Trophoblast cell (in vitro differentiated cells and primary cell): Measurements from ENCODE around the gene ADAMTS14.

ENCODE experiments used
- DNase-seq, 2 donors: peaks; one replicate each; pipeline ENCODE4 v3.0.0-alpha.2; 2016
- H2AFZ ChIP-seq: 2 replicates; pipeline ENCODE4 v1.6.1; 2013; ENCODE audit warnings: low read length, moderate library complexity, mild to moderate bottlenecking; ENCODE audit not compliant: insufficient read depth, poor library complexity
- H2AK5ac ChIP-seq: 2 replicates; pipeline ENCODE4 v1.6.1; 2013; ENCODE audit warnings: mild to moderate bottlenecking, low read length
- H2BK120ac ChIP-seq: 2 replicates; pipeline ENCODE4 v1.6.1; 2013; ENCODE audit warnings: low read length, mild to moderate bottlenecking, moderate library complexity; ENCODE audit not compliant: insufficient read depth, poor library complexity
- H2BK12ac ChIP-seq: 2 replicates; pipeline ENCODE4 v1.6.1; 2013; ENCODE audit warnings: mild to moderate bottlenecking, low read length, moderate library complexity
- H2BK5ac ChIP-seq: 2 replicates; pipeline ENCODE4 v1.6.1; 2013; ENCODE audit warnings: low read length, low read depth, moderate library complexity, mild to moderate bottlenecking; ENCODE audit not compliant: poor library complexity
- H3K14ac ChIP-seq: 2 replicates; pipeline ENCODE4 v1.6.1; 2013; ENCODE audit warnings: mild to moderate bottlenecking, low read length
- H3K18ac ChIP-seq: 2 replicates; pipeline ENCODE4 v1.6.1; 2013; ENCODE audit warnings: mild to moderate bottlenecking, low read length
- H3K23ac ChIP-seq: 2 replicates; pipeline ENCODE4 v1.6.1; 2013; ENCODE audit warnings: low read length
- H3K27ac ChIP-seq: 2 replicates; pipeline ENCODE4 v1.5.1; 2013; ENCODE audit warnings: low read depth, mild to moderate bottlenecking, inconsistent platforms, low read length, moderate library complexity
- H3K27me3 ChIP-seq: 2 replicates; pipeline ENCODE4 v1.6.1; 2013; ENCODE audit warnings: inconsistent platforms, mild to moderate bottlenecking, low read length, moderate library complexity; ENCODE audit not compliant: insufficient read depth
- H3K36me3 ChIP-seq, 2 experiments: 1 replicate in 1 of 2; 2 replicates in 1 of 2; pipeline ENCODE4 v1.6.1; 2013; ENCODE audit warnings: low read length in 2 of 2, mild to moderate bottlenecking in 2 of 2, moderate library complexity in 1 of 2; ENCODE audit not compliant: insufficient read depth in 2 of 2, control insufficient read depth in 1 of 2
- H3K4ac ChIP-seq: 2 replicates; pipeline ENCODE4 v1.6.1; 2013; ENCODE audit warnings: low read depth, mild to moderate bottlenecking, low read length, moderate library complexity
- H3K4me1 ChIP-seq, 2 experiments: 1 replicate in 1 of 2; 2 replicates in 1 of 2; pipeline ENCODE4 v1.6.1; 2013; ENCODE audit warnings: low read length in 2 of 2, mild to moderate bottlenecking in 2 of 2, moderate library complexity in 1 of 2; ENCODE audit not compliant: insufficient read depth in 2 of 2, control insufficient read depth in 1 of 2
- H3K4me2 ChIP-seq: 2 replicates; pipeline ENCODE4 v1.6.1; 2013; ENCODE audit warnings: inconsistent platforms, mild to moderate bottlenecking, low read length, moderate library complexity
- H3K4me3 ChIP-seq: 2 replicates; pipeline ENCODE4 v1.5.1; 2013; ENCODE audit warnings: mild to moderate bottlenecking, low read depth, low read length, inconsistent platforms
- H3K79me1 ChIP-seq: one replicate; pipeline ENCODE4 v1.6.1; 2013; ENCODE audit warnings: low read length
- H3K79me2 ChIP-seq: 2 replicates; pipeline ENCODE4 v1.6.1; 2013; ENCODE audit warnings: low read length, mild to moderate bottlenecking; ENCODE audit not compliant: control insufficient read depth, insufficient read depth, poor library complexity
- H3K9ac ChIP-seq: 2 replicates; pipeline ENCODE4 v1.6.1; 2013; ENCODE audit warnings: mild to moderate bottlenecking, low read length
- H3K9me3 ChIP-seq: 2 replicates; pipeline ENCODE4 v1.6.1; 2013; ENCODE audit warnings: low read depth, mild to moderate bottlenecking, control low read depth, inconsistent platforms, low read length; ENCODE audit not compliant: insufficient read depth
- H4K12ac ChIP-seq: 2 replicates; pipeline ENCODE4 v1.6.1; 2013; ENCODE audit warnings: low read depth, mild to moderate bottlenecking, low read length, moderate library complexity
- H4K8ac ChIP-seq: 2 replicates; pipeline ENCODE4 v1.6.1; 2013; ENCODE audit warnings: low read depth, mild to moderate bottlenecking, low read length, moderate library complexity
- H4K91ac ChIP-seq: one replicate; pipeline ENCODE4 v1.6.1; 2013; ENCODE audit warnings: low read depth, mild to moderate bottlenecking, low read length, moderate library complexity
- WGBS: extraction: QIAGEN DNeasy Blood & Tissue Kit; methylation state at CpG from one replicate; pipeline ENCODE4 v1.1.7; 2013; ENCODE audit warnings: missing lambda C conversion rate; ENCODE audit not compliant: insufficient read length, insufficient coverage; ENCODE audit errors: extremely low coverage; 5-methylcytosine and 5-hydroxymethylcytosine counted together

ADAMTS14 gene

DNA sequence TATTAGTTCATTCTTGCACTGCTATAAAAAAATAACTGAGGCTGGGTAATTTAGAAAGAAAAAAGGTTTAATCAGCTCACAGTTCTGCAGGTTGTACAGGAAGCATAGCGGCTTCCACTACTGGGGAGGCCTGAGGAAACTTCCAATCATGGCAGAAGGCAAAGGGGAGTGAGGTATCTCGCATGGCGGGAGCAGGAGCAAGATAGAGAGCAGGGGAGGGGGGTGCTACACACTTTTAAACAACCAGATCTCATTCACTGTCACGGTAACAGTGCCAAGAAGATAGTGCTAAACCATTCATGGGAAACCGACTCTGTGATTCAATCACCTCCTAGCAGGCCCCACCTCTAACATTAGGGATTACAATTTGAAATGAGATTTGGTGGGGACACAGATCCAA is 11.6 kb downstream of the ADAMTS14 start:
- Histone ChIP-seq H3K27ac (no peak overlapping the region), H3K4me2 (no peak overlapping the region), H2BK120ac (no peak overlapping the region), H3K23ac (no peak overlapping the region), H3K14ac (no peak overlapping the region), H3K9me3 (peaks cover 2% of the 10 kb centered on the region), H3K27me3 (no peaks in the 10 kb centered on the region), H3K4me1 (no peaks in the 10 kb centered on the region), H3K9ac (no peak overlapping the region), H3K4me3 (no peak overlapping the region), H4K91ac (no peak overlapping the region), H3K36me3 (no peaks in the 10 kb centered on the region), H3K79me2 (no peaks in the 10 kb centered on the region), H2AK5ac (no peak overlapping the region), H2BK12ac (no peak overlapping the region), H3K18ac (no peak overlapping the region), H4K8ac (no peak overlapping the region), H3K79me1 (no peaks in the 10 kb centered on the region), H2AFZ (no peak overlapping the region), H3K4ac (no peak overlapping the region), H4K12ac (no peak overlapping the region), H2BK5ac (no peak overlapping the region)
- WGBS: no CpG with 5 or more reads among the region's 5 CpGs
- no peak for DNase-seq

DNA sequence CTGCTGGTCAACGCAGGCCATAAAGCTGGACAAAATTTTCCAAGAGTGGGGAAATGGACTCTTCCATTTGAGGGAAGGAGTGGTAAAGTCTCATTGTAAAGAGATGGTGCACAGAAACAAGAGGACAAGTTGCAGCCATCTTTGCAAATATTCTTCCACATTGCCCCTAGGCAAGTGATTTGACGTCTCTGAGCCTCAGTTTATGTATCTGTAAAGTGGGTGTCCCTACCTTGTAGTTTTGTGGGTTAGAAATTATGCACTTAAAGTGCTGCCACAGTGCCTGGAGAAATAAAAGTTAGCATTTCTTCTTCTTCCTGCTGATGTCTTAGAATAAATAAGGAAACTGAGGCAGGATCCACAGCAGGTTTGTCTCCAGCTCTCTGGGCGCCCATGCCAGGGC is 12.1 kb downstream of the ADAMTS14 start:
- no peak overlapping the region for H2BK12ac ChIP-seq
- no peak overlapping the region for H3K18ac ChIP-seq
- H3K4me3 ChIP-seq: no peak overlapping the region
- DNase-seq: no peak
- no peak overlapping the region for H3K4me2 ChIP-seq
- peaks cover 5% of the 10 kb centered on the region for H3K9me3 ChIP-seq
- no peak overlapping the region for H2AK5ac ChIP-seq
- no peak overlapping the region for H4K12ac ChIP-seq
- no peak overlapping the region for H3K9ac ChIP-seq
- no peak overlapping the region for H2AFZ ChIP-seq
- H3K79me1 ChIP-seq: no peaks in the 10 kb centered on the region
- H3K23ac ChIP-seq: no peak overlapping the region
- no peak overlapping the region for H3K27ac ChIP-seq
- H3K27me3 ChIP-seq: no peaks in the 10 kb centered on the region
- no peaks in the 10 kb centered on the region for H3K36me3 ChIP-seq
- no peaks in the 10 kb centered on the region for H3K79me2 ChIP-seq
- H3K4me1 ChIP-seq: no peaks in the 10 kb centered on the region
- WGBS: no CpG with 5 or more reads among the region's 3 CpGs
- H4K8ac ChIP-seq: no peak overlapping the region
- H3K14ac ChIP-seq: no peak overlapping the region
- no peak overlapping the region for H2BK5ac ChIP-seq
- no peak overlapping the region for H4K91ac ChIP-seq
- no peak overlapping the region for H3K4ac ChIP-seq
- H2BK120ac ChIP-seq: no peak overlapping the region

GRCh38 chr10:70684839-70685454 is 12.6 kb downstream of the ADAMTS14 start:
- no peak overlapping the region for H3K4ac ChIP-seq
- DNase-seq: no peak
- no CpG with 5 or more reads among the region's 4 CpGs for WGBS
- no peak overlapping the region for H4K12ac ChIP-seq
- no peak overlapping the region for H2BK5ac ChIP-seq
- H4K8ac ChIP-seq: no peak overlapping the region
- H3K4me3 ChIP-seq: no peak overlapping the region
- no peak overlapping the region for H3K4me2 ChIP-seq
- H2AK5ac ChIP-seq: no peak overlapping the region
- no peak overlapping the region for H3K27ac ChIP-seq
- no peaks in the 10 kb centered on the region for H3K27me3 ChIP-seq
- H3K36me3 ChIP-seq: no peaks in the 10 kb centered on the region
- no peaks in the 10 kb centered on the region for H3K79me2 ChIP-seq
- no peak overlapping the region for H3K18ac ChIP-seq
- H2AFZ ChIP-seq: no peak overlapping the region
- no peak overlapping the region for H2BK120ac ChIP-seq
- peaks cover 5% of the 10 kb centered on the region for H3K9me3 ChIP-seq
- no peak overlapping the region for H4K91ac ChIP-seq
- H2BK12ac ChIP-seq: no peak overlapping the region
- H3K14ac ChIP-seq: no peak overlapping the region
- no peak overlapping the region for H3K9ac ChIP-seq
- no peaks in the 10 kb centered on the region for H3K4me1 ChIP-seq
- no peaks in the 10 kb centered on the region for H3K79me1 ChIP-seq
- H3K23ac ChIP-seq: no peak overlapping the region

- H3K79me2 ChIP-seq: no peaks in the 10 kb centered on the region
- WGBS: no CpG with 5 or more reads among the region's 8 CpGs
Measured at GRCh38 chr10:70685455-70685911, 13.2 kb downstream of the ADAMTS14 start.

More at GRCh38 chr10:70685455-70685911, 13.2 kb downstream of the ADAMTS14 start:
- no peaks in the 10 kb centered on the region for H3K79me1 ChIP-seq
- no peak overlapping the region for H2BK5ac ChIP-seq
- no peaks in the 10 kb centered on the region for H3K4me1 ChIP-seq
- no peak overlapping the region for H3K4me3 ChIP-seq
- H3K36me3 ChIP-seq: no peaks in the 10 kb centered on the region
- no peak overlapping the region for H3K14ac ChIP-seq
- no peak overlapping the region for H4K91ac ChIP-seq
- H3K27me3 ChIP-seq: no peaks in the 10 kb centered on the region
- no peak overlapping the region for H4K8ac ChIP-seq
- no peak overlapping the region for H2AK5ac ChIP-seq
- H3K4ac ChIP-seq: no peak overlapping the region
- no peak overlapping the region for H3K4me2 ChIP-seq
- H2AFZ ChIP-seq: no peak overlapping the region
- no peak overlapping the region for H3K9ac ChIP-seq
- H4K12ac ChIP-seq: no peak overlapping the region
- H2BK12ac ChIP-seq: no peak overlapping the region
- H3K23ac ChIP-seq: no peak overlapping the region
- DNase-seq: no peak
- H3K27ac ChIP-seq: no peak overlapping the region
- no peak overlapping the region for H3K18ac ChIP-seq
- H3K9me3 ChIP-seq: peaks cover 5% of the 10 kb centered on the region
- H2BK120ac ChIP-seq: no peak overlapping the region
